ENCODE results near the gene BPIFB1.

DNA sequence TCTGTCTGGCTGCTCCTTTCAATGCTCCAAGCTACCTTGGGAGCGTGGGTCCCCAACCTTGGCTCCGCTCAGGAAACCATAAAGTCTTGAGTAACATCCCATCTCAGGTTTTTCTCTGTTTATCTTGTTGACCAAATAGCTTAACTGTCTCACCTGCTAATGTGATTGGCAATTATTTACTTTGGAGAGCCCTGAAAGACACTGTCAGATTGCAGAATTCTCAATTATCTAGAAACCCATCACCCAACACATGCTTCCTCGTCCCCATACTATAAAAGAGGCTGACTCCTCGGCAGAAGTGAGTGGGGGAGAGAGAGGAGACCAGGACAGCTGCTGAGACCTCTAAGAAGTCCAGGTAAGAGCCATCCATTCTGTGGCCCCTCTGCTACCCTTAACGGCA is 47.3 kb upstream of the BPIFB1 start, which contains the start of gene BPIFA1:
- TF ChIP-seq, protein P1, sequence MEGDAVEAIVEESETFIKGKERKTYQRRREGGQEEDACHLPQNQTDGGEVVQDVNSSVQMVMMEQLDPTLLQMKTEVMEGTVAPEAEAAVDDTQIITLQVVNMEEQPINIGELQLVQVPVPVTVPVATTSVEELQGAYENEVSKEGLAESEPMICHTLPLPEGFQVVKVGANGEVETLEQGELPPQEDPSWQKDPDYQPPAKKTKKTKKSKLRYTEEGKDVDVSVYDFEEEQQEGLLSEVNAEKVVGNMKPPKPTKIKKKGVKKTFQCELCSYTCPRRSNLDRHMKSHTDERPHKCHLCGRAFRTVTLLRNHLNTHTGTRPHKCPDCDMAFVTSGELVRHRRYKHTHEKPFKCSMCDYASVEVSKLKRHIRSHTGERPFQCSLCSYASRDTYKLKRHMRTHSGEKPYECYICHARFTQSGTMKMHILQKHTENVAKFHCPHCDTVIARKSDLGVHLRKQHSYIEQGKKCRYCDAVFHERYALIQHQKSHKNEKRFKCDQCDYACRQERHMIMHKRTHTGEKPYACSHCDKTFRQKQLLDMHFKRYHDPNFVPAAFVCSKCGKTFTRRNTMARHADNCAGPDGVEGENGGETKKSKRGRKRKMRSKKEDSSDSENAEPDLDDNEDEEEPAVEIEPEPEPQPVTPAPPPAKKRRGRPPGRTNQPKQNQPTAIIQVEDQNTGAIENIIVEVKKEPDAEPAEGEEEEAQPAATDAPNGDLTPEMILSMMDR (IDR thresholded peaks at IDR 0.05): no peak
- TF ChIP-seq EP300 (IDR thresholded peaks at IDR 0.05): no peak
- no peak for TF ChIP-seq POLR2A (IDR thresholded peaks at IDR 0.05)
